GM10266 (cell line): ENCODE data around the gene MDC1.

ENCODE experiments used
- DNase-seq: peaks from one replicate; pipeline ENCODE4 v3.0.0; 2012; ENCODE audit errors: extremely low spot score
- TF ChIP-seq, protein P1 (sequence below): IDR thresholded peaks from 2 replicates; pipeline ENCODE4 v1.5.1; 2012; ENCODE audit warnings: mild to moderate bottlenecking, low read depth; ENCODE audit not compliant: control insufficient read depth, insufficient read depth; ENCODE audit errors: missing control alignments

The MDC1 gene

DNA sequence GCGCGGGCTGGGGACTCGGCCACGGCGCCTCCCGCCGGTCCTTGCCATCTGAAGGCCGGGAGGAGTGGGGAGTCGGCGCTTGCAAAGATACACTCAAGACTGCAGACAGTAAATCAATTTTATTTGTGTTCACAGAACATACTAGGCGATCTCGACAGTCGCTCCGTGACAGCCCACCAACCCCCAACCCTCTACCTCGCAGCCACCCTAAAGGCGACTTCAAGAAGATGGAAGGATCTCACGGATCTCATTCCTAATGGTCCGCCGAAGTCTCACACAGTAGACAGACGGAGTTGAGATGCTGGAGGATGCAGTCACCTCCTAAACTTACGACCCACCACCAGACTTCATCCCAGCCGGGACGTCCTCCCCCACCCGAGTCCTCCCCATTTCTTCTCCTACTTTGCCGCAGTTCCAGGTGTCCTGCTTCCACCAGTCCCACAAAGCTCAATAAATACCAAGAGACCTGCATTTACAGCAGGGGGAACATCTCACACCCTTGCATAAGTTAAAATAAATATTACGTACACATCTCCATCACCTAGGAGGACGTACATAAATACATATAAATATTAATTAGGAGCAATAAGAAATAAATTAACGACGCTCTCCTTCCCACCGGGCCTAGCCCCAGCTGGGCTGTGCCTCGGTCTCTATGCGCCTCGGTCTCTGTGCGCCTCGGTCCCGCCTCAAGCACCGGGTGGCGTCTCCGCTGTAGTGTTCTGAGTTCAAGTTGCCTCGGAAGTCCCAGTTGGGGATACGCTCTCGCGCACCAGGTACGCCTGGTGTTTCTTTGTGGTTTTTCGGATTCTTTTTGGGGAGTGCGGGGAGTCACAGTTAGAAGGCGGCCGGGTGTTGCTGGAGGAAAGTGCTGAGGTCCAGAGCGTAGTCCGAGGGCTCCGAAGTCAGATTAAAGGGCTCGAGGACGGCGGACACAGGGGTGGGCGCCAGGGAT lies 26.3 kb upstream of the MDC1 start:
- TF ChIP-seq, protein P1, sequence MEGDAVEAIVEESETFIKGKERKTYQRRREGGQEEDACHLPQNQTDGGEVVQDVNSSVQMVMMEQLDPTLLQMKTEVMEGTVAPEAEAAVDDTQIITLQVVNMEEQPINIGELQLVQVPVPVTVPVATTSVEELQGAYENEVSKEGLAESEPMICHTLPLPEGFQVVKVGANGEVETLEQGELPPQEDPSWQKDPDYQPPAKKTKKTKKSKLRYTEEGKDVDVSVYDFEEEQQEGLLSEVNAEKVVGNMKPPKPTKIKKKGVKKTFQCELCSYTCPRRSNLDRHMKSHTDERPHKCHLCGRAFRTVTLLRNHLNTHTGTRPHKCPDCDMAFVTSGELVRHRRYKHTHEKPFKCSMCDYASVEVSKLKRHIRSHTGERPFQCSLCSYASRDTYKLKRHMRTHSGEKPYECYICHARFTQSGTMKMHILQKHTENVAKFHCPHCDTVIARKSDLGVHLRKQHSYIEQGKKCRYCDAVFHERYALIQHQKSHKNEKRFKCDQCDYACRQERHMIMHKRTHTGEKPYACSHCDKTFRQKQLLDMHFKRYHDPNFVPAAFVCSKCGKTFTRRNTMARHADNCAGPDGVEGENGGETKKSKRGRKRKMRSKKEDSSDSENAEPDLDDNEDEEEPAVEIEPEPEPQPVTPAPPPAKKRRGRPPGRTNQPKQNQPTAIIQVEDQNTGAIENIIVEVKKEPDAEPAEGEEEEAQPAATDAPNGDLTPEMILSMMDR, result peak; percentile 21
- peak; percentile 50 for DNase-seq

DNA sequence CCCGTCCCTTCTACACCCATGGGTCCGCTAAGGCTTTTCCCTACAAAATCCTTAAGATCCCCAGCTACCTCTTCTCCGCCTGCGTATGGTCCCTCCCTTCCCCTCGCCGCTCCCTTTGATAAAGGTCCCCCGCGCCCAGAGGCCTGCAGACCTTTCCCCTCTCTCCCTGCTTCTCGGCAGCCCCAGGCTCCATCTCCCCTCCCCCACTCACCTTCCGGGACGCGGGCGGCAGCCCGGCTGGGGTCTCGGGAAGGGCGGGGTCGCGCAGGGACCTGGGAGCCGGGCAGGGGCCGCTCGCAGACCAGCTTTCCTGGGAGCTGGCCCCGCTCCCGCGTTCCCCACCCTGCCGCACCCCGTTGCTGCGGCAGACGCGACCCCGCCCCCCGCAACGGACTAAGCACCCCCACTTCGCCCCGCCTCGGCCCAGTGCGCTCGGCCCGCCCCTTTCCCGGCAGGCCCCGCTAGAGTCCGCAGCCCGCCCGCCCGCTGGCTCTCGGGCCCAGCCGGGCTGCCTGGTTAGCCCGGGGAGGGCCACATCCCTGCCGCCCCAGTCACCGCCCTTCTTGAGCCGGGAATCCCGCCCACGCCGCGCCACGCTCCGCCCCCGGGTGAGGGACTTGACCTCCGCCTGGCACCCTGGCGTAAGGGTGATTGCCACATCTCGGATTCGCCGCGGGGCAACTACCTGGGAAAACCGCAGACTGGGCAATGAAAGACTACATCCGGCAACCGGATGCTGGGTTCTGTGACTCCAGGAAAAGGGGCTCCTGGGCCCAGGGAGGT lies 25.4 kb upstream of the MDC1 start, which contains the start of gene FLOT1:
Gene FLOT1, minus strand, starts transcription at position 372 of the 783 bp plus-strand sequence. CDS start 498 bp downstream, outside the sequence.
- TF ChIP-seq, protein P1, result no peak
- DNase-seq, result peak; percentile 96

DNA sequence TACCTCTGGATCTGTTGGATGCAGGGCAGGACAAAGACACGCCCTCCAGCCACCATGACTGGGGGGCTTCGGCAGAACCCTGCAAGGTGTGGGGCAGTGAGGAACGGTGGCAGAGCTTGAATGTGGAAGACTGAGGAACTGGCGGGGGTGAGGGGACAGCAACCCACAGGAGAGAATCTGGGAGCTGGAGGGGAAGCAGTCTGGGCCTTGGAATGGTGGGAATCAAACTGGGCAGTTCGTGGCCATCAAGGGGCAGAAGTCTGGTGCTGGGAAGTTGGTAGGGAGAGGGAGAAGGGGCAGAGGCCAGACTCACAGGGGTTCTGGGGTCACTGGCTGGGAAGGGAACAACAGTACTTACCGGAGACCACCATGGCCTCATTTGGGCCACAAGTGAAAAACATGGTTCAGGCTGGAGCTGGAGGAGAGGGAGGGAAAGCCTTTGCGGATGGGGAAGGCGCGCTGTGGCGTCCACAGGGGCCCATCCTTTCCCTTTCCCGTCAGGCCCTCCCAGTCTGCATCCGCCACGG lies 24.8 kb upstream of the MDC1 start:
- TF ChIP-seq, protein P1, result no peak
- DNase-seq, result no peak

DNA sequence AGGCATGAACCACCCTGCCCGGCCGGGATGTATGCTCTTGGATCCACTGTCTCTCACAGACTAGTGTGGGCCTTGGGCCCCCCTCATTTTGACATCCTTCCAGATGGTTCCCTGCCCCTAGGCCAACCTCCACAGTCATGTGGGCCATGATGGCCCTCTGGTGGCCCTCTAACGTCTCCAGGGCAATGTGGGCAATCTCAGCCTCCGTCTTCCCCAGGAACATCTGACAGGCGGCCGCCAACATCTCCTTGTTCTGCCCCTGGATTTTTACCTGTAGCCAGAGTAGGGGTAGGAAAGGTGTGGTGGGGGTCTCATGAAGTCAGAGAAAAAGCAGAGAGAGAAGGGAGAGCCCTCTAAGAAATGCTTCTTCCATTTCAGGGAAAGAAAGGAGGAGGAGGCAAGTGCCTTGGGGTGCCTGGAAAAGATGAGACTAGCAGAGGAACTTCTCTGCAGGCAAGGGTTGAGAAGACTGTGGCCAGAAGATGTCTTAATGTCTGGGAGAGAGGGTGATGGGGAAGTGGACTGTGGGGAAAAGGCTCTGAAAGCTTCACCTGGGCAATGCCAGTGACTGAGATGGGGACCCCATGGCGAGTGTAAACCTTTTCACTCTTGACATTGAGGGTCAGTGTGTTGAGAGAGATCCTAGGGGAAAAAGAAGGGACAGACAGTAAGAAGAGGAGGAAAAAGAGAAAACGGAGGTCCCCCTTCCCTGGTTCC lies 24.1 kb upstream of the MDC1 start:
- TF ChIP-seq, protein P1, result peak; percentile 7

DNA sequence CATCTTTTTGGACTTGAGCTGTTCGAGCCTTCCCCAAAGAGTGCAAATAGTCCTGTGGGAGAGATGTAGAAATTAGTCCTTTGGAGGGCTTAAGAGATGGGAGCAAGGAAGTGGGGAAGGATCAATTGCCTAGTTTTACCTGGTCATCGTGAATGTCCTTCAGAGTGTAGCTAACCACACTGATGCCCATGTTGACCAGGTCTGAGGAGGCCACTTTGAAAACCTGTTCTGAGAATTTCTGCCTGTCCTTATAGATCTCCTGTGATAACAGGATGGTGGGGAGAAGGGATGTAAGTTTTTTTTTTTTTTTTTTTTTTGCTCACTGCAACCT lies 23.4 kb upstream of the MDC1 start:
- DNase-seq, result no peak

More for the DNA sequence above, 24.1 kb upstream of the MDC1 start:
- no peak for DNase-seq

DNA sequence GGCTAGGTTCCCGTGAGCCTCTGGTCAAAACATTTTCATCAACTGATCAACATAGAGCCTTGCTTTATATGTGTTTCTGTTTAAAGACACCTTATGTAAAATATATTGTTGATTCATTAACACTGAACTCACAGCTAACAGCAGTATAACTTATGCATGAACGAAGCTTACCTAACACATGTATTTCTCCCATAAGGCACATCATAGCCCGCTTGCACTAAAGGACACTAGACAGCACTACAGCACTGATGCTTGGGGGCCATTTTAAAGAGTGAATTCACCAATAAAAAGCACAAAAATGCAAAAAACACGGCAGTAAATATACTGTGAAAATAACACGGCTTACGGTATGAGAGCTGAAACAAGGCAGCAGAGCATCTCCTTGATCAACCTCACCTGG lies 21.5 kb upstream of the MDC1 start:
- no peak for DNase-seq
- TF ChIP-seq, protein P1, result no peak

More for the DNA sequence above, 23.4 kb upstream of the MDC1 start:
- TF ChIP-seq, protein P1, result no peak
